Germinal center (tissue), 1 donor: ENCODE results near the gene TNFRSF13B.
"Not testable (repeated sequence)": the region's sequence is repeated elsewhere in the genome, so short reads cannot be mapped to it uniquely, and the experiment has no call there.

Experiments
- DNase-seq: peaks from one replicate; pipeline ENCODE4 v3.0.0; 2012; ENCODE audit warnings: mixed read lengths, low spot score

TNFRSF13B gene

GRCh38 chr17:16911141-16911937 is 60.6 kb downstream of the TNFRSF13B start:
- no peak for DNase-seq

- no peak for DNase-seq
Measured at GRCh38 chr17:16910341-16910740, 61.6 kb downstream of the TNFRSF13B start.

GRCh38 chr17:16909472-16910246 is 62.3 kb downstream of the TNFRSF13B start:
- no peak for DNase-seq

GRCh38 chr17:16908273-16908672 is 63.6 kb downstream of the TNFRSF13B start:
- DNase-seq = no peak

- no peak for DNase-seq
Measured at GRCh38 chr17:16906680-16907079, 65.2 kb downstream of the TNFRSF13B start.

GRCh38 chr17:16905593-16906191 is 66.2 kb downstream of the TNFRSF13B start:
- DNase-seq = no peak

- not testable (repeated sequence) for DNase-seq
Measured at GRCh38 chr17:16903070-16903469, 68.8 kb downstream of the TNFRSF13B start.

- no peak for DNase-seq
Measured at GRCh38 chr17:16900288-16900882, 71.5 kb downstream of the TNFRSF13B start.

- DNase-seq = not testable (repeated sequence)
Measured at GRCh38 chr17:16897211-16897896, 74.6 kb downstream of the TNFRSF13B start.

GRCh38 chr17:16896235-16896634 is 75.7 kb downstream of the TNFRSF13B start:
- DNase-seq = not testable (repeated sequence)

- DNase-seq = not testable (repeated sequence)
Measured at GRCh38 chr17:16893527-16893926, 78.4 kb downstream of the TNFRSF13B start.

GRCh38 chr17:16892876-16893454 is 79.0 kb downstream of the TNFRSF13B start:
- not testable (repeated sequence) for DNase-seq

- no peak for DNase-seq
Measured at GRCh38 chr17:16889088-16889465, 82.8 kb downstream of the TNFRSF13B start.
